ENCODE data around the gene MRPL4. TPM values are rescaled to one million over a fixed set of nuclear protein-coding genes. Genes with fewer than 3 reads are reported as not detected.

The MRPL4 gene
- total and polyA plus RNA-seq, 2 of the 13 experiments (the other 11 are each of a cell fraction or from before 2014, with no cell fraction given), result 40.6 to 42.5 TPM

GRCh38 chr19:10290876-10291553 is 39.0 kb downstream of the MRPL4 start (continued):
- 0 out of 2 replicates have a peak, but pooled peaks have one; percentile 27 for TF ChIP-seq KMT2B (CRISPR knock-in tag; IDR thresholded peaks at IDR 0.05)
- TF ChIP-seq KAT7 (CRISPR knock-in tag; IDR thresholded peaks at IDR 0.05; ENCODE audit: borderline replicate concordance), result 0 out of 2 replicates have a peak, but pooled peaks have one; percentile 7
- no peak; the same call in 1 of the 2 replicates for TF ChIP-seq HDAC1 (CRISPR knock-in tag; IDR thresholded peaks at IDR 0.05)
- TF ChIP-seq STAT5B (CRISPR knock-in tag; IDR thresholded peaks at IDR 0.05), result no peak
- TF ChIP-seq ZNF331 (CRISPR knock-in tag; IDR thresholded peaks at IDR 0.05), result no peak
- TF ChIP-seq SMAD1 (CRISPR knock-in tag; IDR thresholded peaks at IDR 0.05; ENCODE audit: borderline replicate concordance, low read depth), result no peak
- 0 out of 2 replicates have a peak, but pooled peaks have one; percentile 44 for TF ChIP-seq POLR2AphosphoS5 (IDR thresholded peaks at IDR 0.05; ENCODE audit: low read depth, low read length)
- TF ChIP-seq TFDP1 (CRISPR knock-in tag; IDR thresholded peaks at IDR 0.05; ENCODE audit: borderline replicate concordance), result peak; percentile 6; the same call in 1 of the 2 replicates
- peak; percentile 19 for TF ChIP-seq HOXA3 (CRISPR knock-in tag; IDR thresholded peaks at IDR 0.05)
- TF ChIP-seq TGIF2 (CRISPR knock-in tag; IDR thresholded peaks at IDR 0.05), result no peak
- TF ChIP-seq HIC2 (CRISPR knock-in tag; IDR thresholded peaks at IDR 0.05; ENCODE audit: low read depth), result no peak
- no peak for TF ChIP-seq CENPBD1 (CRISPR knock-in tag; IDR thresholded peaks at IDR 0.05; ENCODE audit: borderline replicate concordance, low read depth)
- no peak for TF ChIP-seq NONO (IDR thresholded peaks at IDR 0.05)
- TF ChIP-seq NONO (CRISPR knock-in tag; conservative IDR thresholded peaks at IDR 0.05), result 0 out of 2 replicates have a peak, but pooled peaks have one; percentile 32
- TF ChIP-seq ZNF75D (CRISPR knock-in tag; IDR thresholded peaks at IDR 0.05; ENCODE audit: borderline replicate concordance), result no peak
- TF ChIP-seq ZNF558 (CRISPR knock-in tag; IDR thresholded peaks at IDR 0.05; ENCODE audit: borderline replicate concordance), result 0 out of 2 replicates have a peak, but pooled peaks have one; percentile 66
- TF ChIP-seq ZNF362 (CRISPR knock-in tag; IDR thresholded peaks at IDR 0.05; ENCODE audit: borderline replicate concordance), result no peak
- TF ChIP-seq ZFX (CRISPR knock-in tag; IDR thresholded peaks at IDR 0.05; ENCODE audit: low read depth), result no peak
- no peak for TF ChIP-seq SP140L (CRISPR knock-in tag; IDR thresholded peaks at IDR 0.05; ENCODE audit: borderline replicate concordance)
- no peak for TF ChIP-seq ZNF230 (CRISPR knock-in tag; IDR thresholded peaks at IDR 0.05)
- no peak for TF ChIP-seq ARID2 (CRISPR knock-in tag; IDR thresholded peaks at IDR 0.05; ENCODE audit: borderline replicate concordance)
- no peak for TF ChIP-seq DMTF1 (CRISPR knock-in tag; IDR thresholded peaks at IDR 0.05)
- no peak for TF ChIP-seq SOX6 (IDR thresholded peaks at IDR 0.05)
- TF ChIP-seq SOX6 (CRISPR knock-in tag; IDR thresholded peaks at IDR 0.05), result peak; percentile 40; the same call in 1 of the 2 replicates

Measured in HepG2 (cell line).